Esophagus squamous epithelium (tissue), 5 donors: Measurements from ENCODE around the gene ADGRL2. TPM values are rescaled to one million over a fixed set of nuclear protein-coding genes. Genes with fewer than 3 reads are reported as not detected.

Experiments used
- DNase-seq: peaks from one replicate; lab custom pipeline; 2025; lab: John Stamatoyannopoulos, UW
- H3K27ac ChIP-seq, 4 donors: fragments of 200-600 bp; sonication (generic); one replicate each; pipeline ENCODE4 v1.5.1; 2016 to 2019; ENCODE audit warnings: mild to moderate bottlenecking in 1 of 4
- H3K27me3 ChIP-seq, 4 donors: fragments of 200-600 bp; sonication (generic); 1 replicate in 3 of 4; 2 replicates in 1 of 4; pipeline versions ENCODE4 v1.5.1 to v1.6.0; 2017 to 2021; ENCODE audit warnings: antibody characterized with exemption in 1 of 4
- H3K36me3 ChIP-seq, 3 donors: fragments of 200-600 bp; sonication (generic); one replicate each; pipeline ENCODE4 v1.5.1; 2016 to 2019
- H3K4me1 ChIP-seq, 3 donors: fragments of 200-600 bp; sonication (generic); one replicate each; pipeline ENCODE4 v1.5.1; 2017 to 2019
- H3K4me3 ChIP-seq, 4 donors: fragments of 200-600 bp; sonication (generic); 1 replicate in 3 of 4; 2 replicates in 1 of 4; pipeline ENCODE4 v1.5.1; 2016 to 2019; ENCODE audit warnings: mild to moderate bottlenecking in 2 of 4, moderate library complexity in 1 of 4
- H3K9me3 ChIP-seq, 3 donors: fragments of 200-600 bp; sonication (generic); one replicate each; pipeline ENCODE4 v1.5.1; 2016 to 2019
- POLR2A ChIP-seq, 4 donors: fragments of 450-650 bp; IDR thresholded peaks; one replicate each; pipeline ENCODE4 v1.6.1; 2017; ENCODE audit warnings: antibody characterized with exemption in 4 of 4, mild to moderate bottlenecking in 4 of 4, moderate library complexity in 3 of 4
- WGBS, 2 donors: methylation state at CpG; one replicate each; pipeline ENCODE4 v1.1.5; 2018; 5-methylcytosine and 5-hydroxymethylcytosine counted together
- intact Hi-C: fragments of 100-400 bp; cut with DNase I; formaldehyde crosslinking; loops from one replicate; pipeline ENCODE4 v1.15.0; 2022
- total RNA-seq, 4 donors: library from RNA; depleted of rRNA; stranded (reverse); fragments of >200 nt; gene quantifications; one replicate each; pipeline ENCODE4 v1.1.0, GENCODE V29; 2016
- TF ChIP-seq, protein P1 (sequence below), 6 experiments: fragments of 450-650 bp in 4 of 6; fragments of 200-600 bp in 2 of 6; sonication (generic) in 2 of 6; IDR thresholded peaks; one replicate each; pipeline ENCODE4 v1.5.1; 2016 to 2019; ENCODE audit warnings: antibody characterized with exemption in 6 of 6, mild to moderate bottlenecking in 4 of 6, moderate library complexity in 4 of 6
- donor health status: DM: yes; HTN: yes; CAD: no.

The ADGRL2 gene
- total RNA-seq, 4 donors from 2014 or later = 37.2 to 63.7 (median 59.7) TPM

DNA sequence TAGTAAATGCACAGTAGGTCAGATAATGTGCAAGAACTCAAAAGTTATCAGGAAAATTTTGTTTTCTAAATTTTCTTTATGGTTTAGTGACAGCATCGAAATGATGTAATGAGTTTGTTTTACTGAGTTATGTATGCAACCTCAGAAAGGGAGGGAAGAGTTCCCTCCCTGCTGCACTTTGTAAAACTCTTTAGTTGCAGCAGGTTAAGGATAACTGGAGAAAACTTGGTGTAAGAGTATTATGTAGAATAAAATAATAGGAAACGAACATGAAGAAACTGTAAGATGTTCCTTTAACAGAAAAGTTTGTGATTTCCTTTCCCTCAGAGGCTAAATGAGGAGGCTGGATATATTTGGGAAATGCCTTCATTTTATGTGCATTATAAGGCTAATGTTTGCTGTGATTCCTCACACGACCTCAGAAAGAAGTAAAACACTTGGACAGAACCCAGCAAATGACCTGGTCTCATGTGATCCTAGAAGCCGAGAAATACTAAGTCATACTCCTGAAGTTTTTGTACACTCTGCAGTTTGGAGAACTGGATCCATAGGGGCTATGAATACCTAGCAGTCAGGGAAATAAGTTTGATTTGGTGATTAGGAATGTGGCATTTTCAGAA, 35.4 kb downstream of the ADGRL2 start:
- Histone ChIP-seq H3K4me1 (peaks cover 0 to 45% (median 8%) of the 10 kb centered on the region in 3 donors), H3K27ac (no peak overlapping the region), H3K9me3 (no peaks in the 10 kb centered on the region), H3K36me3 (no peaks in the 10 kb centered on the region), H3K27me3 (no peaks in the 10 kb centered on the region), H3K4me3 (no peak overlapping the region)
- intact Hi-C loops = no loop called here
- WGBS, 2 donors = 40 to 56% methylated on average over 4 of the region's 4 CpGs
- DNase-seq = no peak
- no peak for TF ChIP-seq POLR2A (IDR thresholded peaks at IDR 0.05)
- TF ChIP-seq, protein P1, sequence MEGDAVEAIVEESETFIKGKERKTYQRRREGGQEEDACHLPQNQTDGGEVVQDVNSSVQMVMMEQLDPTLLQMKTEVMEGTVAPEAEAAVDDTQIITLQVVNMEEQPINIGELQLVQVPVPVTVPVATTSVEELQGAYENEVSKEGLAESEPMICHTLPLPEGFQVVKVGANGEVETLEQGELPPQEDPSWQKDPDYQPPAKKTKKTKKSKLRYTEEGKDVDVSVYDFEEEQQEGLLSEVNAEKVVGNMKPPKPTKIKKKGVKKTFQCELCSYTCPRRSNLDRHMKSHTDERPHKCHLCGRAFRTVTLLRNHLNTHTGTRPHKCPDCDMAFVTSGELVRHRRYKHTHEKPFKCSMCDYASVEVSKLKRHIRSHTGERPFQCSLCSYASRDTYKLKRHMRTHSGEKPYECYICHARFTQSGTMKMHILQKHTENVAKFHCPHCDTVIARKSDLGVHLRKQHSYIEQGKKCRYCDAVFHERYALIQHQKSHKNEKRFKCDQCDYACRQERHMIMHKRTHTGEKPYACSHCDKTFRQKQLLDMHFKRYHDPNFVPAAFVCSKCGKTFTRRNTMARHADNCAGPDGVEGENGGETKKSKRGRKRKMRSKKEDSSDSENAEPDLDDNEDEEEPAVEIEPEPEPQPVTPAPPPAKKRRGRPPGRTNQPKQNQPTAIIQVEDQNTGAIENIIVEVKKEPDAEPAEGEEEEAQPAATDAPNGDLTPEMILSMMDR (IDR thresholded peaks at IDR 0.05) = no peak

DNA sequence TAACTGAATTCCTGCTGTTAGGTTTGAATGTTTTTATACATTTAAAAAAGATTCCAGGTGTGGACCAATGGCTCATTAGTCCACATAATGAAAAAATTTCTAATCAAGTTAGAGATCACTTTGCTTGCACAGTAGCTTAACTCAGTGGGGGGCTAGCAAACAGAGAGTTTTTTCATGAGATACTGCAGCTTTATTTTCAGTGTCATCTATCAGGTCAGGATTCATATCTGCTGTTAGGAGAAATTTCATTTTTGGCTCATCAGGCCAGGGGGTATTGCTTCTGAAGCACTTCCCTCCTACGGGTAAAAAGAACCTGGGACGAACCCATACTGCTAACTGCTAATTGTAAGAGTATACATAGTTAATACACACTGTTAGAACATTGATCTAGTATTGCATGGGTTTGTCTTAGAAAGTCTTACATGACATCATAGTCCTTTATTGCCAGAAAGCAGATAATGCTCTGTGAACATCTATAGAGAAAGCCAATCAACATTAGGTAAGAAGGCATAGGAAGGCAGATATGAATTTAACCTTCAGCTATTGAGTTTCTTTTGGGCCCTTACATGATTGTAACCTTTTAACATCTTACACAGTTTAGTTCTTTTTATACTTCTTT, 38.0 kb downstream of the ADGRL2 start:
- peaks cover 0 to 27% (median 8%) of the 10 kb centered on the region in 3 donors for H3K4me1 ChIP-seq
- intact Hi-C loops = no loop called here
- 95 to 96% methylated on average over 2 of the region's 2 CpGs for WGBS, 2 donors
- H3K27me3 ChIP-seq = no peaks in the 10 kb centered on the region
- H3K27ac ChIP-seq = no peak overlapping the region
- peaks cover 0 to 3% (median 0%) of the 10 kb centered on the region in 3 donors for H3K36me3 ChIP-seq
- no peak overlapping the region for H3K4me3 ChIP-seq
- no peak for DNase-seq
- no peaks in the 10 kb centered on the region for H3K9me3 ChIP-seq
- TF ChIP-seq, protein P1 (IDR thresholded peaks at IDR 0.05) = no peak
- no peak for TF ChIP-seq POLR2A (IDR thresholded peaks at IDR 0.05)

DNA sequence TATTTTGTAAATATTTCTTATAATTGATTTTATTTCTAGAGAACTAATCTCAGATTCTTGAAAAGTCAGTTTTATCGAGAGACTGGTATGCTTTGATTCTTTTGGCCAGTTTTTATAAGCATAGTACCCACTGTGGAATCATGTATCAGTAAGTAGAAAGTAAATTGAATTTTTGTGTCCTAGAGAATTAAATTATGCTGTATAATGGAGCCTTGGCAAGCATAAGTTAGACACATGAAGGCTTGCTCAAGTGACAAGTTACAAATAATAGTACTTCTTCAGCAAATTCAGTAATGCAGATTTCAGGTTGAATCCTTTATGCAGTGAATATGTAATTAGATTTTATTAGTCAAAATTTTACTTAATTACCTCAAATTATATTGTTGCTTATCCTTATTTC, 40.1 kb downstream of the ADGRL2 start:
- no peak for DNase-seq
- H3K9me3 ChIP-seq = no peaks in the 10 kb centered on the region
- 76 to 85% methylated on average over 1 of the region's 1 CpG for WGBS, 2 donors
- H3K27ac ChIP-seq = no peak overlapping the region
- no peaks in the 10 kb centered on the region for H3K27me3 ChIP-seq
- no peak overlapping the region for H3K4me3 ChIP-seq
- intact Hi-C loops = no loop called here
- TF ChIP-seq, protein P1 (IDR thresholded peaks at IDR 0.05) = no peak
- no peak for TF ChIP-seq POLR2A (IDR thresholded peaks at IDR 0.05)
- peaks cover 0 to 7% (median 7%) of the 10 kb centered on the region in 3 donors for H3K4me1 ChIP-seq
- peaks cover 0 to 3% (median 0%) of the 10 kb centered on the region in 3 donors for H3K36me3 ChIP-seq

DNA sequence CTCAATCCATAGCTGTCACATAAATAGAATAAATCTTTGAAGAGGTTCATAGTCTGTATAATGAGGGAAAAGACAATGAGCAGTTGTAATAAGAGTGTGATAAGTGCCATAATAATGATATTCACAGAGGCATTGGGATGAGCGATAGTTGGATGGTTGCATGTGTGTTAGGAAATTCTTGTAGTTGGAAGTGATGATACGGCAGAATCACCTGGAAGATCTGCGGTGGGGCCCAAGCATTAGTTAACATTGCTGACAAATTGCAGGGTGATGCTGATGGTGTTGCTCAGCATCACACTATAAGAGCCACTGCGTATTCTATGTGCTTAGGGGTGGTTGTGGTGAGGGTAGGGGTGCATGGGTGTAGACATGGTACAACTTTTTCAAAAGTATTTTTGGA, 41.1 kb downstream of the ADGRL2 start:
- no peaks in the 10 kb centered on the region for H3K4me1 ChIP-seq
- no peak overlapping the region for H3K27ac ChIP-seq
- intact Hi-C loops = no loop called here
- 68 to 72% methylated on average over 4 of the region's 4 CpGs for WGBS, 2 donors
- H3K36me3 ChIP-seq = peaks cover 0 to 3% (median 0%) of the 10 kb centered on the region in 3 donors
- no peaks in the 10 kb centered on the region for H3K27me3 ChIP-seq
- TF ChIP-seq, protein P1 (IDR thresholded peaks at IDR 0.05) = no peak
- TF ChIP-seq POLR2A (IDR thresholded peaks at IDR 0.05) = no peak
- no peaks in the 10 kb centered on the region for H3K9me3 ChIP-seq
- H3K4me3 ChIP-seq = no peak overlapping the region
- no peak for DNase-seq

DNA sequence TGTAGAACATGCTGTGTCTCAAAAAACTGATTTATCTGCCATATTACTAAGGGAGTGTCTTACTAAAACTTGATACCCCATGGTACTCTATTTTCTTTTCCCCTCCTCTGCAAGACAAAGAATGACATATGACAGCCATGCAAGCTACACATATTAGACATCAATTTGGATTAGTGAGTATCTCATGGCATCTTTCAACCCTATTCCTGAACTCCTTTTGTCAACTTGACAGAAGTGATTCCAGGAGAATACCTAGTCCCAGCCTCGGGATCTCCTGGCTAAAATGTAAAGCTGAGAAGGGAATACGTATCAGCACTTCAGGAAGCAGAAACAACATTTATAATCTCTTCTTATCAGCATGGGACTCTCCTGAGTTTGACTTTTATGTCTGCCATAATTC, 43.7 kb downstream of the ADGRL2 start:
- intact Hi-C loops = no loop called here
- H3K4me3 ChIP-seq = no peak overlapping the region
- TF ChIP-seq, protein P1 (IDR thresholded peaks at IDR 0.05) = no peak
- no peak for TF ChIP-seq POLR2A (IDR thresholded peaks at IDR 0.05)
- H3K27me3 ChIP-seq = no peaks in the 10 kb centered on the region
- no peak overlapping the region for H3K27ac ChIP-seq
- H3K36me3 ChIP-seq = peaks cover 0 to 3% (median 0%) of the 10 kb centered on the region in 3 donors
- peaks cover 0 to 6% (median 0%) of the 10 kb centered on the region in 3 donors for H3K4me1 ChIP-seq
- no peak for DNase-seq
- WGBS, 2 donors = 76 to 80% methylated on average over 2 of the region's 2 CpGs
- H3K9me3 ChIP-seq = no peaks in the 10 kb centered on the region
